Retinal pigment epithelial cell (primary cell): ENCODE results near the gene TEX55.

ENCODE experiments used
- DNase-seq: peaks from one replicate; pipeline ENCODE4 v3.0.0-alpha.2; 2010; ENCODE audit warnings: low read depth
- H3K4me3 ChIP-seq: 2 replicates; pipeline ENCODE4 v1.5.1; 2011; ENCODE audit warnings: mild to moderate bottlenecking, low read length, control low read depth, moderate library complexity
- CTCF ChIP-seq: conservative IDR thresholded peaks from 2 replicates; pipeline ENCODE4 v1.5.1; 2011; ENCODE audit warnings: low read depth, low read length, control low read depth, inconsistent platforms

The TEX55 gene

GRCh38 chr3:119146578-119147375 lies 812 bp downstream of the TEX55 start:
- DNase-seq: no peak
- H3K4me3 ChIP-seq: no peak overlapping the region
- TF ChIP-seq CTCF: no peak

- DNase-seq: no peak
- H3K4me3 ChIP-seq: no peak overlapping the region
- no peak for TF ChIP-seq CTCF
Observed at GRCh38 chr3:119147494-119147893, 1.5 kb downstream of the TEX55 start.

GRCh38 chr3:119148493-119149180 lies 2.7 kb downstream of the TEX55 start:
- H3K4me3 ChIP-seq: no peak overlapping the region
- no peak for TF ChIP-seq CTCF
- no peak for DNase-seq

GRCh38 chr3:119149484-119149883 lies 3.5 kb downstream of the TEX55 start:
- no peak for TF ChIP-seq CTCF
- no peak overlapping the region for H3K4me3 ChIP-seq
- no peak for DNase-seq

GRCh38 chr3:119156868-119157267 lies 10.9 kb downstream of the TEX55 start:
- DNase-seq: no peak
- no peak for TF ChIP-seq CTCF
- no peak overlapping the region for H3K4me3 ChIP-seq

- no peak for DNase-seq
- no peak for TF ChIP-seq CTCF
- no peak overlapping the region for H3K4me3 ChIP-seq
Observed at GRCh38 chr3:119157971-119158370, 12.0 kb downstream of the TEX55 start.

GRCh38 chr3:119160361-119160760 lies 14.4 kb downstream of the TEX55 start:
- no peak for TF ChIP-seq CTCF
- no peak for DNase-seq
- H3K4me3 ChIP-seq: no peak overlapping the region
